GM19397 (cell line): Measurements from ENCODE around the gene ANLN.
A peak's percentile ranks its signal among the peaks of the same experiment; 100 is the strongest.

Experiments
- ATAC-seq: cut with Tn5 transposase; IDR thresholded peaks from one replicate; pipeline ENCODE4 v1.9.1; 2021; ENCODE audit warnings: mild to moderate bottlenecking, moderate library complexity; ENCODE audit not compliant: unreplicated experiment

The ANLN gene, protein sequence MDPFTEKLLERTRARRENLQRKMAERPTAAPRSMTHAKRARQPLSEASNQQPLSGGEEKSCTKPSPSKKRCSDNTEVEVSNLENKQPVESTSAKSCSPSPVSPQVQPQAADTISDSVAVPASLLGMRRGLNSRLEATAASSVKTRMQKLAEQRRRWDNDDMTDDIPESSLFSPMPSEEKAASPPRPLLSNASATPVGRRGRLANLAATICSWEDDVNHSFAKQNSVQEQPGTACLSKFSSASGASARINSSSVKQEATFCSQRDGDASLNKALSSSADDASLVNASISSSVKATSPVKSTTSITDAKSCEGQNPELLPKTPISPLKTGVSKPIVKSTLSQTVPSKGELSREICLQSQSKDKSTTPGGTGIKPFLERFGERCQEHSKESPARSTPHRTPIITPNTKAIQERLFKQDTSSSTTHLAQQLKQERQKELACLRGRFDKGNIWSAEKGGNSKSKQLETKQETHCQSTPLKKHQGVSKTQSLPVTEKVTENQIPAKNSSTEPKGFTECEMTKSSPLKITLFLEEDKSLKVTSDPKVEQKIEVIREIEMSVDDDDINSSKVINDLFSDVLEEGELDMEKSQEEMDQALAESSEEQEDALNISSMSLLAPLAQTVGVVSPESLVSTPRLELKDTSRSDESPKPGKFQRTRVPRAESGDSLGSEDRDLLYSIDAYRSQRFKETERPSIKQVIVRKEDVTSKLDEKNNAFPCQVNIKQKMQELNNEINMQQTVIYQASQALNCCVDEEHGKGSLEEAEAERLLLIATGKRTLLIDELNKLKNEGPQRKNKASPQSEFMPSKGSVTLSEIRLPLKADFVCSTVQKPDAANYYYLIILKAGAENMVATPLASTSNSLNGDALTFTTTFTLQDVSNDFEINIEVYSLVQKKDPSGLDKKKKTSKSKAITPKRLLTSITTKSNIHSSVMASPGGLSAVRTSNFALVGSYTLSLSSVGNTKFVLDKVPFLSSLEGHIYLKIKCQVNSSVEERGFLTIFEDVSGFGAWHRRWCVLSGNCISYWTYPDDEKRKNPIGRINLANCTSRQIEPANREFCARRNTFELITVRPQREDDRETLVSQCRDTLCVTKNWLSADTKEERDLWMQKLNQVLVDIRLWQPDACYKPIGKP

DNA sequence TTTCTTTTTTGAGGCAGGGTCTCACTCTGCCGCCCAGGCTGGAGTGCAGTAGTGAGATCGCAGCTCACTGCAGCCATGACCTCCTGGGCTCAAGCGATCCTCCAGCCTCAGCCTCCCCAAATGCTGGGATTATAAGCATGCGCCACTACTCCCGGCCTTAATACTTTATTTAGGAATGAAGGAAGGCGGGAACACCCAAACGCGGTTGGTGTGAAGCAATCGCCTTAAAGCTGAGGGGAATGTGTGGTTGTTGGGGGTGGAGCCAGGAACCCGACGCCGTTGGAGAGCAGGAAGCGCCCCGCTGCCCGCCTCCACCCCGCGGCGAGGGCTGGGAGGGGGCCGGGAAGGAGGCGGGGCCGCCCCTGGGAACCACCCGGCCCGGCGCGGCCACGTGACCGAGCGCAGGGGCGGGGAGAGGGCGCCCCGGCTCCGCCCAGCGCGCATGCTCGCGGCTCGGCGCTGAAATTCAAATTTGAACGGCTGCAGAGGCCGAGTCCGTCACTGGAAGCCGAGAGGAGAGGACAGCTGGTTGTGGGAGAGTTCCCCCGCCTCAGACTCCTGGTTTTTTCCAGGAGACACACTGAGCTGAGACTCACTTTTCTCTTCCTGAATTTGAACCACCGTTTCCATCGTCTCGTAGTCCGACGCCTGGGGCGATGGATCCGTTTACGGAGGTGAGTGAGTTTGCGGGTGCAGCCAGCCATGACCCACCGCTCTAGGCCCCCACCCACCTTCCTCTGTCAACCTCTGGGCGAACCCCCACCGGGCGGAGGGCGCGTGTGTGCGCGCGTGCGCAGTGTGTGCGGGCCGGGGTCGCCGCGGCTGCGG is at the start of gene ANLN:
Gene ANLN, plus strand, starts transcription at position 492 of the 828 bp plus-strand sequence. Its CDS starts 165 bp downstream, at position 657.
- ATAC-seq = peak; percentile 87

DNA sequence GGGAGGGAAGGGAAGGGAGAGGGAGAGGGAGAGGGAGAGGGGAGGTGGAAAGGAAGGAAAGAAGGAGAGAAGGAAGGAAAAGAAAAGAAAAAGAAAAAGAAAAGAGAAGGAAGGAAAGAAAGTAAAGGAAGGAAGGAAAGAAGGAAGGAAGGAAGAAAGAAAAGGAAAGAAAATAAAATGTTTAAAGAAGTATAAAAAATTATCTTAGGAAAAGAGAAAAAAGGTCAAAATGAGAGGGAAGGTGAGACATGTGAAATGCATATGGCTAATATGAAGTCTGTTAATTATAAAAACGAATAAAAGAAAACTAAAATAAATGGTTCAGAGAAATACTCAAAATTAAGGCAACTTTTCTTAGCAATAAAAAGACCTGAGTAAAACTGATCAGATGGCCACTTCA is 46.1 kb upstream of the ANLN start:
- ATAC-seq = no peak

DNA sequence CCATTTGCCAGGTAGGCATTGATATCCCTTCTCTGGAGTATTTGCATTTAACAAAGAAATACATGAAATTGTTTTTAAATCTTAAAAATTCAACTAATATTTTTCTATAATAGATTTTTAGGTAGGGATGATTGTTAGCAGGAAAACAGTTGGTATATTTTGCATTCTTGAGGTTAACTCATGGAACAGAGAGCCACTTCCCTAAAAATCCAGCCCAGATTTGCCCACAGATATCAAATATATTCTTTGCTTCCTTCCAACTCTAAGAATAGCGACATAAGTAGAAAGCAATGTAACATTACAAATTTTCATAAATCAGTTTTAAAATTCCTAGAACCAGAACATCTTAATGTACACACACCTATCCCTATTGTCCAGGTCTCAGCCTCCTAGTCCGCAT is 45.0 kb upstream of the ANLN start:
- no peak for ATAC-seq

DNA sequence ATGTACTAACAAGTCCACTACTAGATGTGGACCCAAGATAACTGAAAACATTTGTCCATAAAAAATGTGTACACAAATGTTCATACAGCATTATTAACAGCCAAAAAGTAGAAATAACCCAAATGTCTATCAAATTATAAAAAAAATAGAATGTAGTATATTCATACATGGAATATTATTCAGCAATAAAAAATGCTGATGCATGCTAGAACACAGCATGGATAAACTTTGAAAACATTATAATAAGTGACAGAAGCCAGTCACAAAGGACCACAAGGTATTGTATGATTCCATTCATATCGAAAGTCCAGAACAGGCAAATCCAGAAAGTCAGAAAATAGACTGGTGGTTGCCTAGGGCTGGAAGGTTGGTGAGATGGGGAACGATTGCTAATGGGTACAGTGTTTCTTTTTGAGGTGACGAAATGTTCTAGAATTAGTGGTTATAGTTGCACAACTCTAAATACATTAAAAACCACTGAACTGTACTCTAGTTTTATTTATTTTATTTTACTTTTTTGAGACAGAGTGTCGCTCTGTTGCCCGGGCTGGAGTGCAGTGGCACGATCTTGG is 43.3 kb upstream of the ANLN start:
- no peak for ATAC-seq

DNA sequence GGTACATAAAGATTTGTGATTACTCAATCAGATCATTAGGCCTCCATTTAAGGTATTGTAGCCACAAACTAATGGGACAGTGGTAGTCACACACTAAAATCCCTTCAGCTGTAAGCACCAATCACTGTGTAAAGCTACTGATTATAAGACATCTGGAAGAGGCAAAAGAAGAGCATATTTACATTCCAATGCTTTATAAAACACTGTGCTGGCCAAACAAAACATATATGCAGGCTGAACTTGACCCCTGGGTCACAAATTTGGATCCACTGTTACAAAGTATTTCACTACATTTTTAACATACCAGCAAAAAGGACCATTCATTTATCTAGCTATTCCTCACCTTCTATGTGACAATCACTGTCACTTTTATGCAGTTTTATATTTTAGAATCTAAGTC is 41.4 kb upstream of the ANLN start:
- no peak for ATAC-seq

- no peak for ATAC-seq
These were observed 40.9 kb upstream of the ANLN start for GRCh38 chr7:36348771-36349170.

DNA sequence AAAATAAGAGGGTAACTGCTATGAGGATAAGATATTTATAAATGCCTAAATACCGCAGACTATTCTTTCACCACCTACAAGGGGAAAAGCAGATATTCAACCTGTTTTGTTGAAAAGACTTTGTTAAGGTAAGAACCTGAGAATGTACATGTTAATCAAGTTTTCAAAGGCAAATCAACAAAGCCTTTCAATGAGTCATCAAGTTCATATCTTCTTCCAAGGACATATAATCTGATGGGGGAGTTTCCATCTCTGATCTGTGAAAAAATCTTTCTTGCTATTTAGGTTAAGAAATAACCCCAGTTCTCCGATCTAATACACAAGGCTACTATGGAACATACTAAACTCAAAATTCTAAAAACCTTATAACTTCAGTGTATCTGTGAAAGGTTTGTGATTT is 40.0 kb upstream of the ANLN start:
- no peak for ATAC-seq

GRCh38 chr7:36355490-36355889 is 34.2 kb upstream of the ANLN start:
- no peak for ATAC-seq

DNA sequence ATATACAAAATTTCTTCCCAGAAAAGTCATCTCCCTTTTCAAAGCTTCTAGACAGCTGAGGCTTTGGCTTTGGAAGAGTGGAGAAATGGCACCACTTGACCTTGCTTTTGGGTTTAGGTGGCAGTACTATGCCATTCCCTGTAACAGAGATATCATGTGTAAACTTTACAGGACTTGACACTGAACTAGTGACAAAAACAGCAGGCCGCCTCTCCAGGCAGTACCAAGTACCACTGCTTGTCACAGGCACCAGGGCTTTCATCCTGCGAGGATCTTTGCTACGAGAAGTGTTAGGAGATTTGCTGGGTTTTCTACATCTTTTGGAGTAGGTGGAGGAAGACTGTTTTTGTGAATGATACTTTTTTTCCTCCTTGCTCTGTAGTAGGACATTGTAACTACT is 32.6 kb upstream of the ANLN start:
- no peak for ATAC-seq

DNA sequence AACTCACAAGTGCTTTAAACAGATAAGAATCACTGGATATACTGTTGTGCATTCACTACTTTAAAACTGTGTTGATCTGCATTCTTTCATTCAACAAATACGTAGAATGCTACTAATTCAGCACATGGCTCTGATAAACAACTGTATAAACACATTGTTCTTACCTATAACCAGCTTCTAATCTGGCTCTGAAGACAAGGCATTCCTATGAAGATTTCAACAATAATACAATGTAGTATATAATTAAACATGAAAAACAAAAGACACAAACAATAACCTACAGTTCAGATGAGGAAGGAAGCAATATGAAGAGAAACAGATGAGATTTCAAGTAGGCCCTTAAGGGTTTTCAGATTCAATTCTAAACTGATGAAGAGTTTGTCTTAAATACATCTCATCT is 31.1 kb upstream of the ANLN start:
- no peak for ATAC-seq

GRCh38 chr7:36360244-36360643 is 29.4 kb upstream of the ANLN start:
- ATAC-seq = no peak

DNA sequence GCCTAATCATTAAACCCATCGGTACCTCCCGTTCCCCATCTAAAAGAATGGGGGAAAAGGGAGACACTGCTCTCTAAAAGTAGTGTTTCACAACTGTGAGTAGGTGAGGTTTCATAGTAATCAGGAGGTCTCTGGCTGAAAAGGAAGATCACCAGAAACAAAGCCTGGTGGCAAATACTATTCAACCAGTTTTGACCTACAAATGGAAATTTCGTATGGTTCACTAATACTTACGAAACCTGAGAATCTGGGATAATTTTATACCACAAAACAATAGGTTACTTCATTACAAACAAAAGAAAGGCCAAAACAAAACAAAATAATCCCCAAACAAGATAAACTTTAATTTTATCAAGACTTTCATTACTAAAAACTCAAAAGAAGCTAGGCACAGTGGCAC is 28.4 kb upstream of the ANLN start:
- ATAC-seq = no peak

DNA sequence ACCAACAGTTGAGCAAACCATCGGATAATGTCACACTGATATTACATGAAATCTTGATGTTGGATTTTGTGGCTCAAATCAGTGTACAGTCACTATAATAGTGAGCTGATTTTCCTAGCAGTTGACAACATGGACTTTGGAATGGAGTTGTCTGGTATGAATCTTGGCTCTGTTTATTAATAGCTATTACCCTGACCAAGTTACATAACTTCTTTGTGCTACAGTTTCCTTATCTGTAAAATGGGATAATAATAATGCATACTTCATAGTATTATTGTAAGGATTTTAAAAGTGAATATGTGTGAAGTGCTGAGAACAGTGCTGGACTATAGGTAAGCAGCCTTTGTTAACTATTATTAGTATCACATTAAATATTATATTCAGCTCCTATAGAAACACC is 26.1 kb upstream of the ANLN start:
- no peak for ATAC-seq

DNA sequence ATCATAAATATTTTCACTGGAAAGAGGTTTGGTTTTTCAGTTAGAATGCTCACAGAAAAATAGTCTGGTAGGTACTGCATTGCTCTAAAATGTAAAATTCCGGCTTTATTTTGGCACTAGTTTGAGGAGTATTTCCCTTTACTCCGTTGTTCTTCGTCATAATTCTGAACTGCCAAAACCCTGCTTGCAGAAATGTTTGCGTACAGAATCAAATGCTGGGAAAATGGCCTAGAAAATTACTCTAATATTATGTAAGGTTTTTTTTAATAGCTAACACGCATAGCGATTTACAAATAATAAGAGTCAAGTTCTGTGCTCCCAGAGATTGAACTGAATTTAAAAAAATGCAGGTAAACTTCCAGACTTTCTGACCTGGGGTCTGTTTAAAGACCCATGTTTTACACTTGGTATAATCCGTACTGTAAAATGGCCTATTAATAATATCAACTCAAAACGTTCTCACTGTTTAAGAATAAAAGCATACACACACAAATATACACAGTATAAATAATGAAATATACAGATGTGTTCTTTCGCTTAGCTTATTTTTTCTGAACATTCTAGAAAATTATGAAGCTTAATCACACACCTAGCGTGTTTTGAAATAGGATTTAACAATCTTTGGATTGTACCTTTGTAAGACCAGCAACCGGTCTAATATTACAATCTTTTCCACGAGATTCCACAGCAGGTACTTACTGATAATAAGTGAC is 23.5 kb upstream of the ANLN start:
- no peak for ATAC-seq

DNA sequence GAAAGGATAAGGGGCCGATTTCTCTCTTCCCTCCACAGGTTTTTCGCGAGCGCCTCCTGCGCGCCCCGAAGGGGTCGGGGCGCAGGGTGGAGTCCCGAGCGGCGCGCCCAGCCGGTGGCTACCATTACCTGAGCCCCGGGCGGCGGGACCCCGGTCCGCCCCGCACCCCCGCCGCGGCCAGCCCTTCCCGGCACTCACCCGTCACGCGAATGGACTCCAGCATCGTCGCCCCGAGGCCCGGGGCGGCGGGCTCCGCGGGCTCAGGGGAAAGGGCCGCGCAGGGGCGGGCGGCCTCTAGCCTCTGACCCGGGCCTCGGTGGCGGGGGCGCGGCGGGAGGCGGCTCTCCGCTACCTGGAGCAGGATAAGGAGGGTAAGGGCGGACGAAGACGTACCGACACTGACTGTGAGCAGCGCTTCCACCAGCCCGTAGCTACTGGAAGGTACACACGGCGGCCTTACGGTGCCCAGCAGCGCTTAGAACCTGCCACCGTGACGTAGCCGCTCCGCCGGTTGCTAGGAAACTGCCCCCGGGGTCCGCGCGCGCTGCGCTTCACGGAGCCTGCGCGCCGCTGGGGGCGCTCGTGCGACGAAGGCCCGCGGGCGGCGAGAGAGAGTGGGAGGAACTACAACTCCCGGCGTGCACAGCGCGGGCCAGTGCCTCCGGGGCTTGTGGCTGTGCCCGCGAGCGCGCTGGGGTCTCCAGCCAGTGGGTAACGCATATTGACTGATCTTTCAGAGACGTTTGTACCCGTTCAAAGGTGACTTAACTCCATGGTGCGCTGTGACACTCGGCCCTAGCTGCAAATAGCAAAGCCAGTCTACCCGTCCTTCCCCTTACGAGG is 22.7 kb upstream of the ANLN start:
- ATAC-seq = peak; percentile 99

DNA sequence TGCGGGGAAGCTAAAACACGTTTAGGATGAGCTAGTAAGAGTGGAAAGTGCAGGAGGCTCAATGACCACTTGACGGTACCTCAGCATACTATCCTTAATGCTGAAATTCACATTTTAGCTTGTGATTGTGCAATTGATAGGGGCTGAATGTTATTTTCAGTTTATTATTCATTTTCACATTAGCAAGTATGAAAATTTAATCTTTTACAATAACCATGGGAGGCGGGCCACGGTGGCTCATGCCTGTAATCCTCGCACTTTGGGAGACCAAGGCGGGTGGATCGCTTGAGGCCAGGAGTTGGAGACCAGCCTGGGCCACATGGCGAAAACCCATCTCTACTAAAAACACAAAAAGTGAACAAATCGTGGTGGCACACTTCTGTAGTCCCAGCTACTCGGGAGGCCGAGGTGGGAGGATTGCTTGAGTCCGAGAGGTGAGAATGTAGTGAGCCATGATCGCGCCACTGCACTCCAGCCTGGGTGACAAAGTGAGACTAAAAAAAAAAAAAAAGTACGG is 22.0 kb upstream of the ANLN start:
- no peak for ATAC-seq

DNA sequence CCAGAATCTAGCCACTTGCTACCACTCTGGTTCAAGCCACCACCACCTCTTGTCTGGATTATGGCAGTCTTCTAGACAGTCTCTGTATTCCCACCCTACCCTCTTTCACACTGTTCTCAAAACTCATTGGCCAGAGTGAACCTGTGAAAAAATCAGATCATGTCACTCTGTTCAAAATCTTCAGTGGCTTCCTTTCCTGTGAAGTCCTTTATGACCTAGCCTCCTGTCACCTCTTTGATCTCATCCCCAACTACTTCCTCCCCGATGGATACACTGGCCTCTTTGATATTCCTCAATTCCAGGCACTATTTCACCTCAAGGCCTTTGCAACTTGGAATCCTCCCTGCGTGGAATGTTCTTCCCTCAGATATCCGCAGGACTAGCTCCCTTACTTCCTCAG is 21.2 kb upstream of the ANLN start:
- no peak for ATAC-seq

DNA sequence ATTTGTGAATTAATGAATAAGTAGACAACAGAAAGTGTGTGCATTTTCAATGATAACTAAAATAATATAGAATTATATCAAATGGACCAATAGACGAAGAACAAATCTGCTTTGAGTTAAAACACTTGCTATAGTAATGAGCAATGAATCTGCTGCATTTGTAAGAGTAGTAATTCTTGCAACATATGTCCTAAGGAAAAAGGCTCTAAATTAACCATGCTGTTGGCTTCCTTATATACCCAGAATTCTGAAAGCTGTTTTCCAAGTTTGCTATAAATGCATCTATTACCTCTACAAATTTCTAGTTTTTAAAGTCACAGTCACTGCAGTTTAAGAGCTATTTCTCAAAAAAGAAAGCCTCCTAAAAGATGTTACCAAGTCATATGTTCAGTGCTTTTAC is 20.5 kb upstream of the ANLN start:
- ATAC-seq = no peak

DNA sequence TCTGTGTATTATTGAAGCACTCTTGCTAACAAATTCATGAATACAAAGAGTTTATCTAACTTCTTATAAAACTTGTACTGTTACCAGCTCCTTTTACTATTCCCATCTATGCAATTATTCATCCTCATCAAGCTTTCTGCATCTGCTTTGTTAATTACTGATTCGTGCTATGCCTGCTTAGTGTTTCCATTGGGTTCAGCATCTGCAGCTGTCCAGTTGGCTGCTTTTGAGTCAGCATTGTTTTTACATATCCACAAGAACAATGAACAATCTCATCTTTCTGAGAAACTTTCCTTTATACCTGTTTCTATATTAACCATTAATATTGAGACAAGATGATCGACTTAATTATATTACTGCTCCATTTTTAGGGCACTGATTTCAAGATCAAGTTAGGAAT is 19.6 kb upstream of the ANLN start:
- no peak for ATAC-seq
